OCI-LY1 (cell line): ENCODE results near the gene AMN.
"Not testable (repeated sequence)": the region's sequence is repeated elsewhere in the genome, so short reads cannot be mapped to it uniquely, and the experiment has no call there.

ENCODE experiments used
- CTCF ChIP-seq: fragments of 200-600 bp; sonication (generic), shearing (Covaris generic); IDR thresholded peaks from 2 replicates; pipeline ENCODE4 v1.5.1; 2017; ENCODE audit warnings: mild to moderate bottlenecking, antibody characterized with exemption, low read length, moderate library complexity, mixed read lengths
- EZH2 ChIP-seq: fragments of 200-600 bp; sonication (generic), shearing (Covaris generic); IDR thresholded peaks from 2 replicates; pipeline ENCODE4 v1.8.0; 2017; ENCODE audit warnings: borderline replicate concordance, mixed run types, mild to moderate bottlenecking, antibody characterized with exemption, low read length, moderate library complexity, mixed read lengths

- TF ChIP-seq CTCF, EZH2: not testable (repeated sequence)
Measured at GRCh38 chr14:102877511-102877910, 45.0 kb upstream of the AMN start.
